Stimulated activated CD4-positive, alpha-beta T cell treated with anti-CD3 and anti-CD28 coated beads, Interleukin-1b, Interleukin-23, amount 100 ng/mL, for 4 hours (primary cell): ENCODE results near the gene SLC44A1.
A peak's percentile ranks its signal among the peaks of the same experiment; 100 is the strongest.

Experiments
- DNase-seq, 2 donors: peaks; one replicate each; pipeline ENCODE4 v3.0.0-alpha.2; 2020; ENCODE audit warnings: low read depth in 2 of 2

The SLC44A1 gene

GRCh38 chr9:105333811-105334210, 89.4 kb downstream of the SLC44A1 start:
- no peak for DNase-seq

GRCh38 chr9:105338308-105338707, 93.9 kb downstream of the SLC44A1 start:
- DNase-seq, result no peak

- no peak for DNase-seq
Observed at GRCh38 chr9:105339849-105340248, 95.4 kb downstream of the SLC44A1 start.

GRCh38 chr9:105341434-105342146, 97.1 kb downstream of the SLC44A1 start:
- DNase-seq, result no peak

GRCh38 chr9:105342147-105342505, 97.7 kb downstream of the SLC44A1 start:
- DNase-seq, result no peak

- no peak for DNase-seq
Observed at GRCh38 chr9:105344283-105344682, 99.8 kb downstream of the SLC44A1 start.

GRCh38 chr9:105345626-105346025, 101.2 kb downstream of the SLC44A1 start:
- DNase-seq, result no peak

GRCh38 chr9:105346273-105346672, 101.8 kb downstream of the SLC44A1 start:
- no peak for DNase-seq

GRCh38 chr9:105354448-105354847, 110.0 kb downstream of the SLC44A1 start:
- DNase-seq, result no peak

- DNase-seq, result no peak
Observed at GRCh38 chr9:105355781-105356180, 111.3 kb downstream of the SLC44A1 start.

- no peak for DNase-seq
Observed at GRCh38 chr9:105357937-105358336, 113.5 kb downstream of the SLC44A1 start.

GRCh38 chr9:105359892-105360291, 115.4 kb downstream of the SLC44A1 start:
- no peak for DNase-seq

- DNase-seq, result no peak
Observed at GRCh38 chr9:105360344-105360743, 115.9 kb downstream of the SLC44A1 start.

GRCh38 chr9:105361873-105362272, 117.4 kb downstream of the SLC44A1 start:
- DNase-seq, result no peak

GRCh38 chr9:105362470-105362869, 118.0 kb downstream of the SLC44A1 start:
- DNase-seq, result no peak

- DNase-seq, result no peak
Observed at GRCh38 chr9:105363837-105364236, 119.4 kb downstream of the SLC44A1 start.

GRCh38 chr9:105369911-105370310, 125.5 kb downstream of the SLC44A1 start:
- no peak for DNase-seq

GRCh38 chr9:105373723-105374122, 129.3 kb downstream of the SLC44A1 start:
- no peak for DNase-seq

- DNase-seq, result no peak
Observed at GRCh38 chr9:105375323-105375722, 130.9 kb downstream of the SLC44A1 start.

GRCh38 chr9:105376893-105377292, 132.4 kb downstream of the SLC44A1 start:
- no peak for DNase-seq

- DNase-seq, result peak in 1 of 2 donors; percentile 19
Observed at GRCh38 chr9:105385381-105385985, 141.0 kb downstream of the SLC44A1 start.

- no peak for DNase-seq
Observed at GRCh38 chr9:105389796-105390195, 145.3 kb downstream of the SLC44A1 start.

GRCh38 chr9:105390871-105391270, 146.4 kb downstream of the SLC44A1 start:
- no peak for DNase-seq

GRCh38 chr9:105391288-105391687, 146.8 kb downstream of the SLC44A1 start:
- no peak for DNase-seq
